ENCODE data around the gene ANXA6. TPM values are rescaled to one million over a fixed set of nuclear protein-coding genes. Genes with fewer than 3 reads are reported as not detected.
A peak's percentile ranks its signal among the peaks of the same experiment; 100 is the strongest.

Gene ANXA6
- total RNA-seq, 1 donor from 2014 or later: 320 TPM

- Histone ChIP-seq H3K27me3 (ENCODE audit: insufficient read depth, low read length) (no peaks in the 10 kb centered on the region), H2AFZ (ENCODE audit: low read depth, low read length) (peak overlapping the region; percentile 11), H3K9me3 (ENCODE audit: insufficient read depth, low read depth, low read length) (peaks cover 5% of the 10 kb centered on the region), H3K4me1 (ENCODE audit: insufficient read depth, low read length) (peaks cover 56% of the 10 kb centered on the region), H3K36me3 (ENCODE audit: insufficient read depth, low read length) (peaks cover 12% of the 10 kb centered on the region), H3K4me2 (ENCODE audit: low read length) (peak overlapping the region; percentile 78), H3K79me2 (ENCODE audit: insufficient read depth, low read length) (peaks cover 57% of the 10 kb centered on the region), H4K20me1 (ENCODE audit: insufficient read depth, low read length) (peaks cover 17% of the 10 kb centered on the region), H3K9ac (ENCODE audit: low read length) (peak overlapping the region; percentile 77), H3K27ac (ENCODE audit: low read depth, low read length) (peak overlapping the region; percentile 95), H3K4me3 (ENCODE audit: insufficient read depth, low read depth, low read length) (peak overlapping the region; percentile 11)
- no peaks in the 10 kb centered on the region for H3K9me3 Mint-ChIP-seq (ENCODE audit: unreplicated experiment)
- H3K4me1 Mint-ChIP-seq (ENCODE audit: low read depth, unreplicated experiment): peaks cover 63% of the 10 kb centered on the region
- H3K27ac Mint-ChIP-seq (ENCODE audit: unreplicated experiment): peak overlapping the region; percentile 99
- peaks cover 25% of the 10 kb centered on the region for H3K36me3 Mint-ChIP-seq (ENCODE audit: low read depth, unreplicated experiment)
- FAIRE-seq: peak; percentile 87
- TF ChIP-seq EZH2 (IDR thresholded peaks at IDR 0.05; ENCODE audit: insufficient read depth, low read length) (no peak), CTCF (IDR thresholded peaks at IDR 0.05; ENCODE audit: insufficient read depth, low read depth, low read length) (no peak)
- H3K27me3 Mint-ChIP-seq (ENCODE audit: low read depth, unreplicated experiment): no peaks in the 10 kb centered on the region
- peak overlapping the region; percentile 30 for H3K4me3 Mint-ChIP-seq (ENCODE audit: unreplicated experiment)
- peak; percentile 86 for DNase-seq (ENCODE audit: low read depth)
These were observed 94.2 kb downstream of the ANXA6 start for GRCh38 chr5:151063142-151063989.

GRCh38 chr5:151062405-151063141 lies 95.0 kb downstream of the ANXA6 start:
- Histone ChIP-seq H3K79me2 (ENCODE audit: insufficient read depth, low read length) (peaks cover 49% of the 10 kb centered on the region), H3K4me2 (ENCODE audit: low read length) (peak overlapping the region; percentile 78), H3K4me1 (ENCODE audit: insufficient read depth, low read length) (peaks cover 53% of the 10 kb centered on the region), H3K27me3 (ENCODE audit: insufficient read depth, low read length) (no peaks in the 10 kb centered on the region), H3K9me3 (ENCODE audit: insufficient read depth, low read depth, low read length) (peaks cover 2% of the 10 kb centered on the region), H3K36me3 (ENCODE audit: insufficient read depth, low read length) (peaks cover 15% of the 10 kb centered on the region), H2AFZ (ENCODE audit: low read depth, low read length) (no peak overlapping the region), H3K27ac (ENCODE audit: low read depth, low read length) (peak overlapping the region; percentile 95), H3K4me3 (ENCODE audit: insufficient read depth, low read depth, low read length) (no peak overlapping the region), H4K20me1 (ENCODE audit: insufficient read depth, low read length) (peaks cover 19% of the 10 kb centered on the region), H3K9ac (ENCODE audit: low read length) (peak overlapping the region; percentile 77)
- FAIRE-seq (no peak), DNase-seq (ENCODE audit: low read depth) (no peak)
- H3K4me3 Mint-ChIP-seq (ENCODE audit: unreplicated experiment): peak overlapping the region; percentile 45
- H3K27ac Mint-ChIP-seq (ENCODE audit: unreplicated experiment): peak overlapping the region; percentile 99
- TF ChIP-seq CTCF (IDR thresholded peaks at IDR 0.05; ENCODE audit: insufficient read depth, low read depth, low read length) (no peak), EZH2 (IDR thresholded peaks at IDR 0.05; ENCODE audit: insufficient read depth, low read length) (no peak)
- H3K36me3 Mint-ChIP-seq (ENCODE audit: low read depth, unreplicated experiment): peaks cover 26% of the 10 kb centered on the region
- no peaks in the 10 kb centered on the region for H3K9me3 Mint-ChIP-seq (ENCODE audit: unreplicated experiment)
- peaks cover 55% of the 10 kb centered on the region for H3K4me1 Mint-ChIP-seq (ENCODE audit: low read depth, unreplicated experiment)
- no peaks in the 10 kb centered on the region for H3K27me3 Mint-ChIP-seq (ENCODE audit: low read depth, unreplicated experiment)
